Amniotic epithelial cell (primary cell): ENCODE measurements around the gene PCSK9.

ENCODE experiments used
- DNase-seq: peaks from one replicate; pipeline ENCODE4 v3.0.0-alpha.2; 2010; ENCODE audit warnings: low read depth

PCSK9 gene

DNA sequence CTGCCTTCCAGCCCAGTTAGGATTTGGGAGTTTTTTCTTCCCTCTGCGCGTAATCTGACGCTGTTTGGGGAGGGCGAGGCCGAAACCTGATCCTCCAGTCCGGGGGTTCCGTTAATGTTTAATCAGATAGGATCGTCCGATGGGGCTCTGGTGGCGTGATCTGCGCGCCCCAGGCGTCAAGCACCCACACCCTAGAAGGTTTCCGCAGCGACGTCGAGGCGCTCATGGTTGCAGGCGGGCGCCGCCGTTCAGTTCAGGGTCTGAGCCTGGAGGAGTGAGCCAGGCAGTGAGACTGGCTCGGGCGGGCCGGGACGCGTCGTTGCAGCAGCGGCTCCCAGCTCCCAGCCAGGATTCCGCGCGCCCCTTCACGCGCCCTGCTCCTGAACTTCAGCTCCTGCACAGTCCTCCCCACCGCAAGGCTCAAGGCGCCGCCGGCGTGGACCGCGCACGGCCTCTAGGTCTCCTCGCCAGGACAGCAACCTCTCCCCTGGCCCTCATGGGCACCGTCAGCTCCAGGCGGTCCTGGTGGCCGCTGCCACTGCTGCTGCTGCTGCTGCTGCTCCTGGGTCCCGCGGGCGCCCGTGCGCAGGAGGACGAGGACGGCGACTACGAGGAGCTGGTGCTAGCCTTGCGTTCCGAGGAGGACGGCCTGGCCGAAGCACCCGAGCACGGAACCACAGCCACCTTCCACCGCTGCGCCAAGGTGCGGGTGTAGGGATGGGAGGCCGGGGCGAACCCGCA lies at the start of gene PCSK9:
Gene PCSK9, plus strand, starts transcription at position 207 of the 741 bp plus-strand sequence. Its CDS starts 290 bp downstream, at position 497.
- no peak for DNase-seq

DNA sequence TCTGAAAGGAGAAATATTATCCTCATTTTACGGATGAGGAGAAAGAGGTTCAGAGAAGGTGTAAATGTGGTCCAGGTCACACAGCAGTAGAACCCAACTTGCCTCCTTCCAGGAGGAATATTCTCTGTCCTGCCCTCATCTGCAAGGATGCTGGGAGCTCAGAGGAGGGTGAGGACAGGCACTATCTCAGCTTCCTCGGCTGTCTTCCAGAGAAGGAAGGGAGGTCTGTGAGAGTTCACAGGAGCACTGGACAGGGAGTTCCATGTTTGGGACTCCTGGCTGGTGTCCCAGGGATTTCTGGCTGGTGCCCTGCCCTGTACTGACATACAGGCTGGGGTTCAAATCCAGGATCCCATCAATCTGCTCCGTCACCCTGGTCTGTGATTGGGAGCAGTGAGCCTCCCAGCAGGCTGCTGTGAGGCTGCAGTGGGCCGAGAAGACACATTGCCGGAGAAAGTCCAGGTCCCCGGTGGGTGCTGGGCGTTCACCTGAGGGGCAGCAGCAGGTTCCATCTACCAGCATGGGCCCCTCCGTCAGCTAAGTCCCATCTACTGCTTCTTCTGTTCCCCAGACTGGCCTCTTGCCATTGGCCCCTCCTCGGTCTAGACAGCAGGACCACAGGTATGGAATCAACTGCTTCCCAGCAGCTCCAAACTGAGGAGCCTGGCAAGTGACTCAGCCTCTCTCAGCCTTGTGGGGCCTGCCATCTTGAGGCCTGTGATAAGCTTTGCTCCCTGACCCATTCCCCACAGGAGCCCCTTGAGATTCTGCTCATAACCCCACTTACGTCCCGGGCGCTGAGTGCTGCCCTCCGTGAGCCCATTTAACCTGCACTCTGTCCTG lies 49.2 kb upstream of the PCSK9 start:
- DNase-seq = peak; percentile 43

DNA sequence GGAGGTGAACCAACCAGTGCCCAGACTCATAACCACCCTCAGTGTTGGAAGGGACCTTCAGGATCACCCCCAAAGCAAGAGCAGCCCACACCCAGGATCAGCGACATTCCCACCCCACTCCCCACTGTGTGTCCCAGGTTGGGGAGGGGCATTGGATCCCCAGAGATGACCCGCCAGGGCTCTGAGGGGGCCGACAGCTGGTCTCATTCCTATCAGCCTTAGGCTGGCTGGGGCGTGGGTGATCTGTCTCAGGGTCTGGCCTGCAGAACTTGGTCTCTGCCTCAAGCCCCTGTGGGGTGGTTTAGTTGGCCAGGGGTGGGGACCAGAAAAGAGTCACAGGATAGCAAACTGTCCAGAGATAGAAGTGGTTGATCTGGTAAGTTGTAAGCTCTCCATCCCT lies 48.4 kb upstream of the PCSK9 start:
- no peak for DNase-seq

DNA sequence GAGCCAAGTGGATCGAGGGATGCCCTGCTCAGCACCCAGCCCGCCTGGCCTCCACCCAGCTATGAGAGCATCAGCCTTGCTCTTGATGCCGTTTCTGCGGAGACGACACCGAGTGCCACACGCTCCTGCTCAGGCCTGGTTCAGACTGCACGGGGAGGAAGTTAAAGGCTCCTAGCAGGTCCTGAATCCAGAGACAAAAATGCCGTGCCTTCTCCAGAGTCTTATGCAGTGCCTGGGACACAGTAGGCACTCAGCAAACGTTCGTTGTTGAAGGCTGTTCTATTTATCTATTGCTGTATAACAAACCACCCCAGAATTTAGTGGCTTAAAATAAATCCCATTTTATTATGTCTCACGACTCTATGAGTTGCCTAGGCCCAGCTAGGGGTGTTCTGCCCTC lies 47.4 kb upstream of the PCSK9 start:
- DNase-seq = no peak

DNA sequence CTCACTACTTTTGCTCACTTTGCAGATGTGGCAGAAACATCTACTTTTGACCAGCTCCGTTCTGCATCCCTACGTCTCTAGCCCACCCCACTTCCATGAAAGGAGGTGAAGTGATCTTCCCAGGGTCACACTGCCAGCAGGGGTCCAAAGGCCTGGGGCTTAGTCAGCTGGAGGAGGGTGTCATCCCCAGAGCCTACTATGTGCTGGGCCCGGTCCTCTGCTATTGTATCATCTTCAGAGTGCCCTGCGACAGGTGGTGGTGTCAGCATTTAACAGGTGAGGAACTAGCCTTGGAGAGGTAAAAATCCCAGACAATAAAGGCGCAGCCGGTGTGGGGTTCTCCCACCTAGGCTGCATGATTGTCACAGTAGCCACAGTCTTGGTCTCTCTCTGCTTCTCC lies 46.2 kb upstream of the PCSK9 start:
- DNase-seq = no peak

DNA sequence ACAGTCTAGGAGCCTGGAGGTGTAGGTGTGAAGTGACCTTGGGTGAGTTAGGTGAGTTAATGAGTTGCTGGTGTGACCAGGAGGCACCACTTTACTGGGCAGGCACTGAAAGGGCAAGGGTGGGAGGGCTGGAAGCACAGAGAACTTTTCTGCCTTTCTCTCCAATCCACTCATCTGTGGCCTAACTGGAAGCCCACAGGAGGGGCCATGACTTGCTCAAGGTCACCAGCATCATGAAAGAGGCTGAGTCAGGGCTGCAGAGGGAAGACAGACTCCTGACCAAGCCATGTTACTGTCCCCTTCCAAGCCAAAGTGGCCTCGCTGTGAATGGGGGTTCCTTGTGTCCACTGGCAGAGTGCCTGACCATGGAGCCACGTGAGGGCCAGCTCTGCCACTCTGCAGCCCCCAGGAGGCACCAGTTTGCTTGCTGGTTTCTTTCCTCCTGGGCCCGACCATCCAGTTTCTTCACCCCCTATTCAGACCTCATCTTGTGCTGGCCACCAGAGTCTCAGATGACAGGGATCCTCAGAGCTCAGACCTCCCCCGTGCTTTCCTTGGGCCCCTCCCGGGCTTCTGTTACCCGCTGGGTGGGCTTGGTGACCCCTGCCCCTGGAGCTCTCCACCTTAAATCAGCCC lies 44.9 kb upstream of the PCSK9 start:
- DNase-seq = no peak

DNA sequence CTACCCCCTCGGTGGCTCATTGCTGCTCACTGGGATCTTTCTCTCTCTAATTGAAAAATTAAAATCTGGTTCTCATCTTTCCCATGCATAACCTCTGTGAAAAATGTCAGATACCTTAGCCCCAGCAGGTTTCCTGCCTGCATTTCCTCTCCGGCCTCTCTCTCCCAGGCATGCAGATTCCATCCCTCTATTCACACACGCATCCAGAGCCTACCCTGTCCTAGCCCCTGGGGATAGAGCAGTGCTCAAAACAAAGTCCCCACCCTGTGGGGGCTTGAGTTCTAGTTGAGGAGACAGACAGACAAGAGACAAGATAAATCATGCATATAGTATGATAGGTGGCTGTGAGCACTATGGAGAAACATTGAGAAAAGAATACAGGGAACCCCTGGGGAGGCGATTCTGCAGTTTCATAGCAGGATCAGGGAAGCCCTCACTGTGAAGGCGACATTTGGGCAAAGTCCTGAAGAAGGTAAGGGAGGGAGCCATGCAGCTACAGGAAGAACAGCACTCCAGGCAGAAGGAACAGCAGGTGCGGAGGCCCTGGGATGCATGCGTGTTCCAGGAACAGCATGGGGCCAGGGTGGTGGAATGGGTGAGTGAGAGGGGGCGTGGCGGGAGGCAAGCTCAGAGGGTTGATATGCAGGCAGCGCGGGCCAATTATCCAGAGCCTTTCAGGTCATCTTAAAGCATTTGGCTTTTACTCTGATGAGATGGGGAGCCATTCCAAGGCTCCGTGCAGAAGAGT lies 44.2 kb upstream of the PCSK9 start:
- no peak for DNase-seq

DNA sequence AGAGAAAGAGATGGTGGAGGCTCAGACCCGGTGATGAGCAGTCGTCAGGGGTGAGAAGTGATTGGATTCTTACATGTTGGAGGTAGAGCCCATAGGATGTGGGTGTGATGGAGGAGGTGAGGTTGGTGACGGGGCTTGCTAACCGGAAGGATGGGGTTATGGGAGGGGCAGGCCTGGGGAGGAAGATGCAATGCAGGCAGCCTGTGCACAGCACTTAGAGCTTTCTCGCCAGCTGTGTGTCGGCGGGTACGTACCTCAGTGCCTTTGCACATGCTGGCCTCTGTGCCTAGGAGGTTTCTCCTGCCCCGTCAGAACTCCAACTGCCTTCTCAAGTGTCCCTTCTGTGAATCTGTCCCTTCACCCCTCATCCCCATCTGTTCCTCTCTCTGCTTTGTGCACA lies 43.5 kb upstream of the PCSK9 start:
- no peak for DNase-seq

DNA sequence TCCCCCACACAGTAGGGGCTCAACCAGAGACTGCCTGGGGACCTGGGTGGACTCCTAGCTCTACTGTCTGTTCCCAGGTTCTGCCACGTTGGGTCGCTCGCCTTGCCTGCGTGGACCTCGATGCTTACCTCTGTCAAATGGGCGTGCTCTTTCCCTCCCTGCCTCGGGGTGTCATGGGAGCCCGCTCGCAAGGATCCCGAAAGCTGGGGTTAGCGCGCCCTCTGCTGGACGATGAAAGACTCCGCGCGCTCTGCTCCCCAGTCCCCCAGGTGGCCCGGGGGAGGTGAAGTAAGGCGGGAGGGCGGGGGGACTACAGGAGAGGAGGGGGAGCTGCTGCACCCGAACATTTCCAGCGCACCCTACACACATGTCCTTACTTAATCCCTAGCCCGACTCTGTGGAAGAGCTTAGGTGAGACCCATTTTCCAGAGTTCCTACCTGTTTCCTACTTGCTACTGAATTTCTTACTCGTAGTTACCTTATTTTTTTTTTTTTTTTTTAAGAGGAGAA lies 42.9 kb upstream of the PCSK9 start:
- DNase-seq = peak; percentile 40

DNA sequence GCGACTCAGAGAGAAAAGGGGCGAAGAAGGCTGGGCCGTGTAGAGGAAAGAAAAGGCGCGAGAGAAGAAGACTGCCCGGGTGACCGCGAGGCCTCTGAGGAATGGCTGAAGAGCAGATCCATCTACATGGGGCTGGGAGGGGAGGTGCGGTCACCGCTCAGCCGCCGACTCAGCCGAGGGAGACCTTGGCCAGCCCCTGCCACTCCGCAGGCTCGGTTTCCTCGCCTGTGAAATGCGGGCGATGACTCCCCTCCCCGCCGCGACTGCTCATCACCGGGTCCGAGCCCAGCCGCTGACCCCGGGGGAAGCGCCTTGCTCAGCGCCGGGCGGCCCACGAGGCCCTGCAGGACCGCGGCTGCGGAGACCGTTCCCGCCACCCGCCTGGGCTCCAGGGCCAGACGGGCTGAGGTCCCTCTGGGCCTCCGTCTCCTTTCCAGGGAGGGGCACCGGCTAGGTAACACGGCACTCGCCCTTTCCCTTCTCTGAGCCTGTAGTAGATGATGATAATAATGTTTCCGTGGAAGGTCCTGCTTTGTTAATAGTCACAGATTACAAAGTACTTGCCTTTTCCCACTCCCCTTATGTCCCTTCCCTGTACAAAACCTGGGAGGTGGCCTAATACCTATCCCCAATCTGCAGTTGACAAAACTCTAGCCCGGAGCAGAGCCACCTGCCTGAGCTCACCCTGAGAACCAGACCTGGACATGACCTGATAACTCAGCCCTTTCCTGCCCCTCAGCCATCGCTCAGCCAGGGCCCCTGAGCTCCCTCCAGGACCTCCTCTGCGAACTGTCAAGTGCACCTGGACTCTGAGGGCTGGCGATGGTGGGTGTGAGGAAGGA lies 42.3 kb upstream of the PCSK9 start:
- peak; percentile 13 for DNase-seq

DNA sequence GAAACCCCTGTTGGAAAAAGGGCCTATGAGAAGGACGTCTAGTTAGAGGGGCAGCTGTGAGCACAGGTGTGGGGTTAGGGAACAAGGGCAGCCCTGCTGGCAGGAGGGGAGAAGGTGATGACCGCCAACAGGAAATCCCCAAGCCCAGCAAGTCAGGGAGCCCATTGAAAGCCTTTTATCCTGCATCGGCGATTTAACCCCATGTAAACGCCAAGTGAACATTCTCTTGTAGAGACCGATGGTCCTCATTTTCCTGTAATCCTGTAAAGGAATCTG lies 41.7 kb upstream of the PCSK9 start:
- DNase-seq = no peak

DNA sequence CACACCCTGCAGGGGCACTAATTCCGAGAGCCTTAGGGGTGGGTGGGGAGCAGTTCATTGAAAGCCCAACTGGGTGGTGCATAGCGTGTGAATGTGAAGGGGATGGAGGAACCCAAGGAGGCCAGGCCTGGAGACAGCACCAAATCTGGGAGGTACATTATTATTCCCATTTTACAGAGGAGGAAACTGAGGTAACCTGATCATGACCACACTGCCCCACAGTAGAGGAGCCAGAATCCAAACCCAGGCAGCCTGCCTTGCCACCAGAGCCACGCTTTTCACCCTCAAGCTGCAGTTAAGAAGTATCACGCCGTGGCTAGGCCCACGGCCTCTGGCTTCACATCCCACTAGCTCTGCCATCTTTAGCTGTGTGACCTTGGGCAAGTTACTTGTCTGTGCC lies 41.2 kb upstream of the PCSK9 start:
- DNase-seq = no peak

DNA sequence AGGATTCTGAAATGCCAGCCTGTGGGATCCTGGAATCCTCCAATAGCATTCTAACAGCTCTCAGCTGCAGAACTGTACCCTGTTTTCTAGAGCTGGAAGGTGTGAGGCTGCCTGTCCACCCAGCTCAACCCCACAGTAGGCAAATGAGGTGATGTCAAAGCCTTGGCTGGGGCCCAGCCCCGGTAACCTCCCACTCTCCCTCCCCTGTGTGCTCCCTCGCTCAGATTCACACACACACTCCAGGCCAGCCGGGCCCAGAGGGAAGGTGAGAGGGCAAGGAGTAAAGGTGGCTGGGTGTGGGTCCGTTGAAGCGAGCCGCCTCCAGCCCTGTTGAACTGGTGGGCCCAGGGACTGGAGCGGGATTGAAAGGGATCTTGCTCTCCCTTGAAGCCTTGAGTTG lies 40.7 kb upstream of the PCSK9 start, which contains the start of gene BSND:
Gene BSND, plus strand, starts transcription at position 257 of the 400 bp plus-strand sequence. CDS start 254 bp downstream, outside the sequence.
- peak; percentile 23 for DNase-seq

DNA sequence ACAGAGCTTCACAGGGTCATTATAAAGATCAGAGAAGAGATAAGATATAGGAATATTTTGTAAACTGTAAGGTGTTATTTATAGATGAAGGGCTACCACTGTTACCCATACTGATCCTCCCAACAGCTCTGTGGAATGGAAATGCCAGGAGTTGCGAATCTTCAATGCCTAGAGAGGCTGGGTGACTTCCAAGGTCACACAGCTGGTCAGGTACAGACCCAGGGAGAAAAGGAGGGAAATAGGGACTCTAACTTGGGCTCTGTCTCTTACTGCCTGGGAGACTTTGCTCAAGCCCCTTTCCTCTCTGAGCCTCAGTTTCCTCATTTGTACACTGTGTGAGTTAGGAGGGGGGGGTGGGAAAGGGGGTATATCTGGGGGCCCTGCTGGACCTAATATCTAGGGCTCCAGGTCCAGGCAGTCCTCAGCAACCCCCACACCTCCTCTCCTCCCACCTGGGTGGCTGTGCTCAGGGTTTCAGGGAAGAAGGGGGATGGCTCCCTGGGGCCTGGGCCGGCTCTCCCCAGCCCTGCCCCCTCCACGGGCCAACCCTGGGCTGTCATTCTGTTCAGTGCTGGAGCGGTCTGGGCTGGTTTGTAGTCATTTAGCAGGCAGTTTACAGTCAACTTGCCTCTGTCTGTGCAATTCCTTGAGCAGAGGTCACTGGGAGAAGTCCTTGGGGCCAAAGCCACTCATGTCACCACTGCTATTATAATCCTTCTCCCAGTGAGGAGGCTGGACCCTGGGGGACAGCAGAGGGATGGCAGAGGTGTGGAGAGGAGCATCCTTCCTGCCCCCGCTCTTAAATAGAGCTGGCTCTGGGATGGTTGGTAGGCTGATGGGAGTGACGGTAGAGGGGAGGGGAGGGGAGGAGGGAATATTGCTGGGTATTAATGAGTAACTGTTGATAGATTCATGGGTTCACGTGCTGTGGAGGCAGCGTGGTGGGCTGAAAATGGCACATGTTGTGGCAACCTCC lies 39.0 kb upstream of the PCSK9 start:
- no peak for DNase-seq

DNA sequence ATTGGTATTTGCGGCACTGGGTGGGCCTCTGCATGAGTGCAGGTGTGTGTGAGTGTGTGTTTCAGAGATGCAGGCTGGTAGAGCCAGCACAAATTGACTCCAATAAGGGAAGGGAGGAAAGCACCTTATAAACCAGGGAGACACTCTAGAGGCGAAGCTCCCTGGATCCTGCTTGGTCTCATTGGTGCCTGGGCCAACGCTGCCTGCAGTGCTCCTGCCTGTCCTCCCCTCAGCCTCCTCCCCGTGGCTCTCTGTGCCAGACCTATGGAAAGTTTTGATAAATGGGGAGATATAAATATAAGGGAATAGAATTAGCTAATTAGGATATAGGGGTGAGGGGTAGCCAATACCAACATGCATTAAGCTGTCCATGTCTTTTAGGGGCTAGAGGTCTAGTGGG lies 38.0 kb upstream of the PCSK9 start:
- no peak for DNase-seq

DNA sequence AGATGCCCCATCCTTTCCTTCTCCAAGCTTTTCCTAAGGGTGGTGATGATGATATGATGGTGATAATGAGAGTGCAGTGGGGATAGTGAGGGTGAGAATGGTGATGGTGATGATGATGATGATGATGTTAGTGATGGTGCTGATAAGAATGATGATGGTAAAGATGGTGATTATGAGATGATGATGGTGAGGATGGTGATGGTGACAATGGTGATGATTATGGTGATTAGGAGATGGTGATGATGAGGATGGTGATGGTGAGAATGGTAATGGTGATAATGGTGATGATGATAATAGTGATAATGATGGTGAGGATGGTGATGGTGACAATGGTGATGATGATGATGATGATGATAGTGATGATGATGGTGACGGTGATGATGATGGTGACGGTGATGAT lies 36.7 kb upstream of the PCSK9 start:
- DNase-seq = no peak

DNA sequence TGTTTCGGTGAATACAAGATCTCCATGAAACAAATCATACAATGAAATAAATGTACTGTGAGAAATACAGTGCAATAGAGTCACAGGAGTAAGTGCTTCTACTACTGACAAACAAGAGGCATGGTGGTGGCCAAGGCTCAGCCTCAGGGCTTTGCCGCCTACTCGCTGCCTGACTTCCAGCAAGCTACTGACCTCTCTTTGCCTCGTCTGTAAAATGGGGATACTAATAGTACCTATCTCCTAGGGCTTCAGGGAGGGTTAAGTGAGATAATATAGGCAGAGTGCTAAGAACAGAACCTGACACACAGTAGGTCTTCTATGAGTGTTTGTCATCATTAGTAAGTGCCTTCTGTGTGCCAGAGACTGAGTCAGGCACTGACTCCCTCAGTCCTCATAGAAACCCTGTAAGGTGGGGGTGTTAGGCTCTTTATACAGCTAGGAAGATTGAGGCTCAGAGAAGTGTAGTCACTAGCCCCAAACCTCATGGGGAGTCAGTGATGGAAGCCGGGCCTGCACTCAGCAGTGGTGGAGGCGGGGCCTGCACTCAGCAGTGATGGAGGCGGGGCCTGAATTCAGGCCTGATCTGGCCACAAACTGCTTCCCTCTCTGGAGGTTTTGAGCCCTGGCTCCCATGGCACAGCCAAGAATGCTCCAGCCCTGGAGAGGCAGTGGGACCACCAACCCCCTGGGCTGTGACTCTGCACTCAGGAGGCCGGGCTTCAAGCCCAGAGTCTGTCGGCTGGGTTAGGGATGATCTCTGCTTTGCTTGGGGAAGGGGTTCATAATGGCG lies 33.8 kb upstream of the PCSK9 start:
- no peak for DNase-seq

DNA sequence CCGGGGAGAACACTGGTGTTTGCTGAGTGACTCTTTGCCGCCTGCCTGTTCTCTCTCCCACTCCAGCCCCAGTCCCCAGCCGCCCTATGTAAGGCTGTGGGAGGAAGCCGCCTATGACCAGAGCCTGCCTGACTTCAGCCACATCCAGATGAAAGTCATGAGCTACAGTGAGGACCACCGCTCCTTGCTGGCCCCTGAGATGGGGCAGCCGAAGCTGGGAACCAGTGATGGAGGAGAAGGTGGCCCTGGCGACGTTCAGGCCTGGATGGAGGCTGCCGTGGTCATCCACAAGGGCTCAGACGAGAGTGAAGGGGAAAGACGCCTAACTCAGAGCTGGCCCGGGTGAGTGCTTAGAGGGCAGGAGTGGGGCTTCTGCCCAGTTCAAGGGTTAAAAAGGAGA lies 32.4 kb upstream of the PCSK9 start:
- DNase-seq = no peak

DNA sequence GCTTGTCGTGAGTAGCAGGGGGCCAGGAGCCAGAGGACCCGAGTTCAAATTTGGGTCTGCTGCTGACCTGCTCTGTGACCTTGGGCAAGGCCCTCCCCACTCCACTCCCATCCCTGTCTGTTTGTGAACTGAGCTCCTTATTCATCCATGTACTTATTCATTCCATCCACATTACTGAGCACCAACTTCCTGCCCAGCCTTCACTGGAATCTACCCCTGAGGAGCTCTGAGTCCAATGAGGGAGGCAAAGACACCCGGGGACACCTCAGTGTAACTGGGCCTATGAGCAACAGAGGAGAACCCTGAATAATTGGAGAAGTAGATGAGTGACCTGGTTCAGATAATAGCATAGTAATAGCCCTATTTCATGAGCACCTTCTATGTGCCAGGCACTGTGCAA lies 31.7 kb upstream of the PCSK9 start:
- DNase-seq = peak; percentile 37
